Measurements from ENCODE around the gene XYLT1.

XYLT1 gene

GRCh38 chr16:17281052-17281451 is 189.7 kb downstream of the XYLT1 start:
- DNase-seq: no peak

- no peak for DNase-seq
Observed at GRCh38 chr16:17278988-17279387, 191.8 kb downstream of the XYLT1 start.

- no peak for DNase-seq
Observed at GRCh38 chr16:17277981-17278381, 192.8 kb downstream of the XYLT1 start.

GRCh38 chr16:17276610-17277009 is 194.2 kb downstream of the XYLT1 start:
- DNase-seq: no peak

- DNase-seq: no peak
Observed at GRCh38 chr16:17276010-17276530, 194.7 kb downstream of the XYLT1 start.

- no peak for DNase-seq
Observed at GRCh38 chr16:17275076-17276009, 195.4 kb downstream of the XYLT1 start.

- DNase-seq: peak; percentile 95
Observed at GRCh38 chr16:17273142-17273561, 197.6 kb downstream of the XYLT1 start.

GRCh38 chr16:17272716-17273115 is 198.0 kb downstream of the XYLT1 start:
- DNase-seq: no peak

- peak; percentile 49 for DNase-seq
Observed at GRCh38 chr16:17271687-17272086, 199.1 kb downstream of the XYLT1 start.

- no peak for DNase-seq
Observed at GRCh38 chr16:17270683-17271109, 200.1 kb downstream of the XYLT1 start.

- no peak for DNase-seq
Observed at GRCh38 chr16:17270111-17270510, 200.6 kb downstream of the XYLT1 start.

GRCh38 chr16:17269439-17269838 is 201.3 kb downstream of the XYLT1 start:
- peak; percentile 35 for DNase-seq

- no peak for DNase-seq
Observed at GRCh38 chr16:17266608-17267313, 204.0 kb downstream of the XYLT1 start.

- DNase-seq: no peak
Observed at GRCh38 chr16:17265154-17265553, 205.6 kb downstream of the XYLT1 start.

GRCh38 chr16:17261197-17261858 is 209.4 kb downstream of the XYLT1 start:
- DNase-seq: no peak

- no peak for DNase-seq
Observed at GRCh38 chr16:17260276-17260849, 210.4 kb downstream of the XYLT1 start.

GRCh38 chr16:17259751-17260270 is 210.9 kb downstream of the XYLT1 start:
- peak; percentile 67 for DNase-seq

GRCh38 chr16:17258848-17259713 is 211.7 kb downstream of the XYLT1 start:
- no peak for DNase-seq

GRCh38 chr16:17258077-17258599 is 212.6 kb downstream of the XYLT1 start:
- no peak for DNase-seq

- DNase-seq: no peak
Observed at GRCh38 chr16:17257426-17258023, 213.2 kb downstream of the XYLT1 start.

Measured in fibroblast of skin of abdomen (primary cell).